Stimulated activated CD4-positive, alpha-beta T cell treated with anti-CD3 and anti-CD28 coated beads, Interleukin-12 subunit alpha, Interleukin-12 subunit beta, amount 100 ng/mL, for 48 hours (primary cell): ENCODE results near the gene SEC14L3.
"Not testable (repeated sequence)": the region's sequence is repeated elsewhere in the genome, so short reads cannot be mapped to it uniquely, and the experiment has no call there.

Experiments used
- DNase-seq, 3 donors: peaks; one replicate each; pipeline ENCODE4 v3.0.0-alpha.2; 2020; ENCODE audit warnings: low read depth in 2 of 3, low spot score in 1 of 3

Gene SEC14L3

GRCh38 chr22:30486118-30486517 is 14.3 kb upstream of the SEC14L3 start:
- DNase-seq: no peak

- peak; percentile 59 to 84 (median 61) for DNase-seq
These were observed 13.7 kb upstream of the SEC14L3 start for GRCh38 chr22:30485362-30485988.

- no peak for DNase-seq
These were observed 11.4 kb upstream of the SEC14L3 start for GRCh38 chr22:30483169-30483568.

GRCh38 chr22:30481711-30482110 is 9.9 kb upstream of the SEC14L3 start:
- DNase-seq: no peak

- DNase-seq: no peak
These were observed 8.2 kb upstream of the SEC14L3 start for GRCh38 chr22:30479981-30480380.

GRCh38 chr22:30474683-30475424 is 3.0 kb upstream of the SEC14L3 start:
- no peak for DNase-seq

GRCh38 chr22:30474121-30474520 is 2.3 kb upstream of the SEC14L3 start:
- DNase-seq: no peak

GRCh38 chr22:30472994-30473720 is 1.3 kb upstream of the SEC14L3 start:
- DNase-seq: no peak

GRCh38 chr22:30470655-30471054 is 1.2 kb downstream of the SEC14L3 start:
- DNase-seq: no peak

- DNase-seq: no peak
These were observed 2.7 kb downstream of the SEC14L3 start for GRCh38 chr22:30469165-30469564.

- not testable (repeated sequence) for DNase-seq
These were observed 11.3 kb downstream of the SEC14L3 start for GRCh38 chr22:30460555-30460954.

GRCh38 chr22:30460147-30460546 is 11.7 kb downstream of the SEC14L3 start:
- no peak for DNase-seq

- no peak for DNase-seq
These were observed 12.4 kb downstream of the SEC14L3 start for GRCh38 chr22:30459181-30460052.

- DNase-seq: no peak
These were observed 13.8 kb downstream of the SEC14L3 start for GRCh38 chr22:30457981-30458380.

- no peak for DNase-seq
These were observed 16.6 kb downstream of the SEC14L3 start for GRCh38 chr22:30455075-30455840.

GRCh38 chr22:30453731-30454510 is 17.9 kb downstream of the SEC14L3 start:
- peak in 1 of 3 donors; percentile 20 for DNase-seq

- no peak for DNase-seq
These were observed 19.0 kb downstream of the SEC14L3 start for GRCh38 chr22:30452861-30453260.

- DNase-seq: not testable (repeated sequence)
These were observed 20.3 kb downstream of the SEC14L3 start for GRCh38 chr22:30451488-30451887.

GRCh38 chr22:30447656-30448055 is 24.2 kb downstream of the SEC14L3 start:
- no peak for DNase-seq
